ENCODE data around the gene FBXW4.

DNA sequence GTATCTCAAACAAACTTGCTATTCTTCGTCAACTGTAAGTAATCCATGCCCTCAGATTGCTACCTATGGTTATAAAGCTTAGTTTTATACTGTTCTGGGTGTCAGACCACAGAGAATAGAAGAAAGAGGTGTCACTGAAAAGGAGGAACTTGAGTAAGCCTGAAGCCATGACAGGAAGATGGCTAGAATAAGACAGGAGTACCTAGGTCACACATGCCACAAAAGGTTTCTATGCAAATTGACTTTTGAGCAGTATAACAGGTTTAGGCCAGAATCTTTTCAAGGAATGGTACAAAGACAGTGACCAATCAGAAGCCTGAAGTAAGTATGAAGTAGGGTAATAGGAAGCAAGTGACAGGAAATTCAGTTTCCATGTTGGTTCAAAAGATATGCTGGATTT is 23.5 kb downstream of the FBXW4 start:
- TF ChIP-seq, protein P1, sequence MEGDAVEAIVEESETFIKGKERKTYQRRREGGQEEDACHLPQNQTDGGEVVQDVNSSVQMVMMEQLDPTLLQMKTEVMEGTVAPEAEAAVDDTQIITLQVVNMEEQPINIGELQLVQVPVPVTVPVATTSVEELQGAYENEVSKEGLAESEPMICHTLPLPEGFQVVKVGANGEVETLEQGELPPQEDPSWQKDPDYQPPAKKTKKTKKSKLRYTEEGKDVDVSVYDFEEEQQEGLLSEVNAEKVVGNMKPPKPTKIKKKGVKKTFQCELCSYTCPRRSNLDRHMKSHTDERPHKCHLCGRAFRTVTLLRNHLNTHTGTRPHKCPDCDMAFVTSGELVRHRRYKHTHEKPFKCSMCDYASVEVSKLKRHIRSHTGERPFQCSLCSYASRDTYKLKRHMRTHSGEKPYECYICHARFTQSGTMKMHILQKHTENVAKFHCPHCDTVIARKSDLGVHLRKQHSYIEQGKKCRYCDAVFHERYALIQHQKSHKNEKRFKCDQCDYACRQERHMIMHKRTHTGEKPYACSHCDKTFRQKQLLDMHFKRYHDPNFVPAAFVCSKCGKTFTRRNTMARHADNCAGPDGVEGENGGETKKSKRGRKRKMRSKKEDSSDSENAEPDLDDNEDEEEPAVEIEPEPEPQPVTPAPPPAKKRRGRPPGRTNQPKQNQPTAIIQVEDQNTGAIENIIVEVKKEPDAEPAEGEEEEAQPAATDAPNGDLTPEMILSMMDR (IDR thresholded peaks at IDR 0.05) = no peak
- no peak for TF ChIP-seq POLR2A (IDR thresholded peaks at IDR 0.05)
- TF ChIP-seq POLR2AphosphoS5 (IDR thresholded peaks at IDR 0.05) = no peak
- TF ChIP-seq EP300 (IDR thresholded peaks at IDR 0.05) = no peak

Data from stomach (tissue), 4 donors.